NCI-H2171 (cell line): ENCODE measurements around the gene ANKK1.
A peak's percentile ranks its signal among the peaks of the same experiment; 100 is the strongest.

ENCODE experiments used
- DNase-seq: peaks from one replicate; lab custom pipeline; 2025; lab: John Stamatoyannopoulos, UW

The ANKK1 gene, protein sequence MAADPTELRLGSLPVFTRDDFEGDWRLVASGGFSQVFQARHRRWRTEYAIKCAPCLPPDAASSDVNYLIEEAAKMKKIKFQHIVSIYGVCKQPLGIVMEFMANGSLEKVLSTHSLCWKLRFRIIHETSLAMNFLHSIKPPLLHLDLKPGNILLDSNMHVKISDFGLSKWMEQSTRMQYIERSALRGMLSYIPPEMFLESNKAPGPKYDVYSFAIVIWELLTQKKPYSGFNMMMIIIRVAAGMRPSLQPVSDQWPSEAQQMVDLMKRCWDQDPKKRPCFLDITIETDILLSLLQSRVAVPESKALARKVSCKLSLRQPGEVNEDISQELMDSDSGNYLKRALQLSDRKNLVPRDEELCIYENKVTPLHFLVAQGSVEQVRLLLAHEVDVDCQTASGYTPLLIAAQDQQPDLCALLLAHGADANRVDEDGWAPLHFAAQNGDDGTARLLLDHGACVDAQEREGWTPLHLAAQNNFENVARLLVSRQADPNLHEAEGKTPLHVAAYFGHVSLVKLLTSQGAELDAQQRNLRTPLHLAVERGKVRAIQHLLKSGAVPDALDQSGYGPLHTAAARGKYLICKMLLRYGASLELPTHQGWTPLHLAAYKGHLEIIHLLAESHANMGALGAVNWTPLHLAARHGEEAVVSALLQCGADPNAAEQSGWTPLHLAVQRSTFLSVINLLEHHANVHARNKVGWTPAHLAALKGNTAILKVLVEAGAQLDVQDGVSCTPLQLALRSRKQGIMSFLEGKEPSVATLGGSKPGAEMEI

DNA sequence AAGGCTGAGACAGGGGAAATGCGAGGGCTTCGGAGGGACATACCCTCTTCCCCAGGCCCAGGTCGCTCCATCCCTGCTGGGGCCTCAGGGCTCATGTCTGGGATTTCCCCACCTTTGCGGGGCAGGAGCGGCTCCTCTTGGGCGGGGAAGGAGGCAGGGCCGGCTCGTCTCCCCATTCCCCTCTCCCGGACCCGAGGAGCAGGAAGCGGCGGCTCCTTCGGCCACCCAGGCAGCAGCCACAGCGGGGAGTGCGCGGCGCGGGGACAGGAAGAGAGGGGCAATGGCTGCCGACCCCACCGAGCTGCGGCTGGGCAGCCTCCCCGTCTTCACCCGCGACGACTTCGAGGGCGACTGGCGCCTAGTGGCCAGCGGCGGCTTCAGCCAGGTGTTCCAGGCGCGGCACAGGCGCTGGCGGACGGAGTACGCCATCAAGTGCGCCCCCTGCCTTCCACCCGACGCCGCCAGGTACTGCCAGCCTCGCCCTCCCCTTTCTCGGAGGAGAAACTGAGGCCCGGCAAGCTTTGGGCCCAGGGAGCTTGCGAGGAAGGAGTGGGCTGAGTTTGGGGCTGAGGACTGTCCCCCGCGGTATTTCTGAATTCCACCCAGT, at the start of gene ANKK1:
ANKK1 (plus strand) TSS at position 175 of the 607 bp plus-strand sequence; CDS start at position 281, 106 bp downstream.
- DNase-seq = no peak

DNA sequence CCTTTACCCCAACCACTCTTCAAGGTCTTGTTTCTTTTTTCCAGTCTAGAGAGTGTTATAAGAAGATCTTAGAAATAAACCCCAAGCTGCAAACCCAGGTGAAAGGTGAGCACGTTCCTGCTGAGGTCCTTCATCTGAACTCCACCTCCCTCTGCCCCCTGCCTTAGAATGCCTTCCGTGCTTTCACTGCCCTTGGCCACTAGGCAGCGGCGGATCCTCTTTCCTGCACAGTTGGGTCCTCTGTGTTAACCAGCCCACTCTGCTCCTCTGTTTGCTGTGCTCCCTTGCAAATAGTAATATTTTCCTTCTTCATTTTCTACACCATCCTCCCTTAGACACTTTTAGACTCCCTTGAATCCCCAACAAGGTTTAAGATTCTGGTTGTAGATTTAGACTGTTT, 48.8 kb upstream of the ANKK1 start:
- DNase-seq = no peak

DNA sequence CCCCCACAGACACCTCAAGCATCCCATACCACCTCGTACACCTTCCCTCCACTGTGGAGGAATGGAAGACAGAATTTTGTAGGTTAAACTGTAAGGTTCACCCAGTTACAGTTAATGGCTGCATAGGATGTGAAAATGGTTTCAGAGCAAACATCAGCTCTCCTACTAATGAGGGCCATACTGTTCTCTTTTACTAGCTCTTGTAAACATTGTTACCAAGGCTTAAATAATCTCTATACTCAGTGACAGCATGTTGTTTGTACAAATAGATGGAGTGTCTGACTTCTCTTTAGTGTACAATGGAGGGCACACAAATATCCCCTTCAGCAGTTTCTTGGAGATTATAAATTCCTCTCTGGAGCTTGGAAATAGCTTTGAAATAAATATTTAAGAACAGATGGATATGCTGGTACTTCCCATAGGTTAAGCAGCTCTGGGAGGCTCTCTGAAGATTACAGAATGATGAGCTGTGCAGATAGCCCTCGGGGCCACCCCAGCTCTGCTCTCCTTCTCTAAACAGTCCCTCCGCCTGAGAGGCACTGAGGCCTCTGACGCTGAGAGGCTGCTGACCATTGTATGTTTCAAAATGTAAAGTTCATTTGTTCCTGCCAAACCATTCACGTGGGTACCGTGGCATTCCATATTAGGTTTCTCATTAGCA, 47.5 kb upstream of the ANKK1 start:
- DNase-seq = no peak

DNA sequence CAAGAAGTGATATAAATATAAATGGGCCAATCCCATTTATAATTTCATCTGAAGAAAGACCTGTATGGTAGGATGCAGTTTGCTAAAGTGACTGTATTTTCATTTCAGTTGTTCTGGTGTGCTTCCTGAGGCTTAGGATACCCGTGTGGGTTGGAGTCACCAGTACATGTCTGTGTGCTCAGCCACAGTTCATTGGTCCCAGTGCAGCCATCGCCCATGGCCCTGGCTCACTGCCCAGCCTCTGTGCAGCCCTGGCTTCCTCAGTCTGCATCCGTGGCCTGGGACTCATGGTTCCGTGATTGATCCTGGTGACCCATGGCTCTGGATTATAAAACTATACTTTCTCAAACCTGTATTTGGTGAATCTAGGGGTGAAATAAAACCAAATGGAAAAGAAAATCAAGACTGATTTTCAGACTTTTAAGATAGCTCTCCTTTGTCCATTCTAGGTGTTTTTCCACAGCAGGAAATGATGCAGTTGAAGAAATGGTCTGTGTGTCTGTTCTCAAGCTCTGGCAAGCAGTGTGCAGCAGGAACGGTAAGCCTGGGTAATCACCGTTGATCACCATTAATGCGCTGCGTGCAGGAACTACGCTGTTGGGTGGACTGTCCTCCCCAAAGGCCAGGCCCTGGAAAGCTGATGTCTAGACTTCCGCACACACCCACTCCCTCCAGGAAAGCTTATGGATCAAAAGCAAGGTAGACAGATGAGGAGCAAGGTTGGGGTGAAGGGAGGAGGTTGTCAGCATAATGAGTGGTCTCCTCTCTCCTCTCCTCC, 46.0 kb upstream of the ANKK1 start:
- DNase-seq = no peak

DNA sequence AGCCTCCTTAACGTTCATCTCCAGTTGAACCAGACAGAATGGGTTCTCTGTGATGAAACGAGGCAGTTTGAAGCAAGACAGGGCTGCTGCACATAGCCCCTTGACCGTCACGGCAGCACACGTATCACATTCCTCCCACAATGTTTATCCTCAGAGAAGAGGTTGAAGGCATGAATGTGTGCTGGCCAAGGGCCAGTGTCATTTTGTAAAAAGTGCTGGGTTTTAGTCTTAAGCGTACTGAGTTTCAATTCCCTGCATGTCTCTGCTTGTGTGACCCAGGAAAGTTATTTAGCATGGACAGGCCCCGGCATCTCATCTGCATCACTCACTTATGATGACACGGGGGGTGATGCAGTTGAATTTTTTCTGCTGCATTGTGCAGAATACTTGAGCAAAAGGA, 41.6 kb upstream of the ANKK1 start:
- DNase-seq = no peak

DNA sequence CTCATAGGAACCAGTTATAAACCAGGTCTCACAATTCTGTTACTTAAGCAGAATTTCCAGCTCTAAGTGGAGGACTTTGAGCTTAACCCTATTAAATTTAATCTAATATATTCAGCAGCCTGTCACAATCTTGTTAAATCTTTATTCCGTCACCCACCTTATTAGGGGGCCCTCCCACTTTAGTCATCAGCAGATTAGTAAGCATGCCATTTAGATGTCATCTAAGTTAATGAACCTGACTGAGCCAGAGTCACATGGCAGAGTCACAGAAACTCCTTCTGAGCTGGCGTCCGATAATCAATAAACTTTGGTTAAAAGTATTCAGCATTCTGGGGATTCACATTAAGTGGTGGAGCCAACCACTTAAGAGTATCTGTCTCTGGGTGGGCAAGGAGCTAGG, 38.1 kb upstream of the ANKK1 start:
- no peak for DNase-seq

DNA sequence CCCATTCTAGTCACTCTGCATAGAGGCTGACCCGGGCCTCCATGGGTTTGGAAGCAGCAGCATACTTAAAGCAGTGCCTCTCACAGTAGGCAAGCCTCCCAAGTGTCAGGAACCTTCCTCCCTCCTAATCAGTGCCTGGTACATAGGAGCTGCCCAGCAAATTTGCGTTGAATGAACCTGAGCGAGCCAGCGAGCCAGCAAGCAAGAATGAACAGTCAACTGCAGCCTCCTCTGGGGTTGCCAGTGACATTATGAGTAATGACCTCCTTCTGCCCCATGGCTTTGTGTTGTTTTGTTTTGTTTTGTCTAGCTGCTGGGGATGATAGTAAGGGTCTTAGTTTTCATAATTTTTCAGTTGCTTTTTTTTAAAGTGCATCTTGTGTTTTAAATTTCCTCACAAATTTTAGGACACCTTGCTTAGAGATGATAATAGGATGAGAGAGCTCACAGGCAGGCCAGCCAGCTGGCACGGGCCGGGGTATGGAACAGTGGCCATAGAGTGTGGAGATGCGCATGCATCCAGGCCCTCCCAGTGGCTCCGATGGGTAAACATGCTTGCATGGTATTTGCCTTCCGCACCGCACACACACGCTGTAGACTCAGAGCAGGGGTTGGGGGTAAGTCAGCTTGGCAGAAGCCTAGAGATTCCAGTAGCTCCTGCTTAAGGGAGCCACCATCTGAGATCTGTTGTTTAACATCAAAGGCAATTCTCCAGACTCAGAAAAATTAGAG, 37.1 kb upstream of the ANKK1 start:
- no peak for DNase-seq

DNA sequence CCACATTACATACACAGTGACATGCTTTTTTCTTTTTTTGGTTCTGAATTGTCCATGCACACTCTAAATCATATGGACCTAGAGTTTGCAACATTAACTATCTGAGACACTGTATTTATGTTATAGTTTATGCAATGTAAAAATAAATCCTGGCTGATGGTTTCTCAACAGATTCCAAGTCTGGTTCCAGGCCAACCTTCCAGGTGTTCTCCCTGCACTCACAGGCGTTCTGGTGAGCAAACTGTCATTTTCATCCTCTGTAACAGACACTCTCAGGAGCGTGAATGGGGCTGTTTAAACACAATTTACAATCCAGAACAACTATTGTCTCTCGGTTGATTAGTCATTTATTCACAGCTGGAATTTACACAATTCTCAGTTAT, 36.5 kb upstream of the ANKK1 start:
- peak; percentile 64 for DNase-seq

DNA sequence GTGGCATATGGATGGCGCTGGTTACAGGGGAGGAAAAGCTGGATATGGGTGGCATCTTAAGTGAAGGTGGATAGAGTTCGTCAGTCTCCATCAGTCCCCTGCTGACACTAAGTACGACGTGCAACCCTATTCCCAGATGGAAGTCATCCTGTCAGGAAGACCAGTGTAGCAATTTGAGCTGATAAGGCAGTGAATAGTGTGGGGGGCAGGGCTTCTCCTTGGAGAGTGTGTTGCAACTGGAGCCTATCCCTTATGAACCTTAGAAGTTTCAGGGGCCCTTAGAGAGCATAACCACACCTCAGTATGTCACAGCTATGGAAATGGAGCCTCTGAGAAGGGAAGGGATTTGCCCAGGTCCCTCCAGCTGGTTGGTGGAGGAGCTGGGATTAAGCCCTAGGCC, 36.1 kb upstream of the ANKK1 start:
- DNase-seq = peak; percentile 64

DNA sequence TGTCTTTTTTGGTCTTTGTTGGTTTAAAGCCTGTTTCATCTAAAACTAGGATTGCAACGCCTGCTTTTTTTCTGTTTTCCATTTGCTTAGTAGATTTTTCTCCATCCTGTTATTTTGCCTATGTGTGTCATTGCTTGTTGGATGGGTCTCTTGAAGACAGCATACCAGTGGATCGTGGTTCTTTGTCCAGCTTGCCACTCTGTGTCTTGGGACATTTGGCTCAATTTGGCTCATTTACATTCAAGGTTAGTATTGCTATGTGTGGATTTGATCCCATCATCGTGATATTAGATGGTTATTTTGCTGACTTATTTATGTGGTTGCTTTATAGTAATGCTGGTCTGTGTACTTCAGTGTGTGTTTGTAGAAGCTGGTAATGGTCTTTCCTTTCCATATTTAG, 31.4 kb upstream of the ANKK1 start:
- DNase-seq = no peak

DNA sequence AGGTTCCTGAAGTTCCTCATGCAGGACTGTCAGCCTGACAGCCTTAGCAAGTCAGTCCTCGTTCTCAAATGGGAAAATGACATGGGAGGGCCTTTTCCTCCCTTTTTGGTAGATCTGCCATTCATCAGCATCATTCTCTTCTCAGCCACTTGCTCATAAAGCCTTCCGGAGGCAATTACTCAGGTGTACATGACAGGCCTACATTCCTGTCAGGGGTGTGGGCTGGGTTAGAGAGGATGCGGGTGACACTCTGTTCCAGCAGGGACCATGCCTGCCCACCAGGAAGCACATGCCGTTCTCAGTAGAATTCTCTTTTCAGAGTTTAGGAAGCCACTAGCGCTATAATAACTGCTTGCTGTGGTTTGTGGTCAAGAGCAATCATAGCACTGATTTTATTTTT, 24.2 kb upstream of the ANKK1 start:
- DNase-seq = no peak

DNA sequence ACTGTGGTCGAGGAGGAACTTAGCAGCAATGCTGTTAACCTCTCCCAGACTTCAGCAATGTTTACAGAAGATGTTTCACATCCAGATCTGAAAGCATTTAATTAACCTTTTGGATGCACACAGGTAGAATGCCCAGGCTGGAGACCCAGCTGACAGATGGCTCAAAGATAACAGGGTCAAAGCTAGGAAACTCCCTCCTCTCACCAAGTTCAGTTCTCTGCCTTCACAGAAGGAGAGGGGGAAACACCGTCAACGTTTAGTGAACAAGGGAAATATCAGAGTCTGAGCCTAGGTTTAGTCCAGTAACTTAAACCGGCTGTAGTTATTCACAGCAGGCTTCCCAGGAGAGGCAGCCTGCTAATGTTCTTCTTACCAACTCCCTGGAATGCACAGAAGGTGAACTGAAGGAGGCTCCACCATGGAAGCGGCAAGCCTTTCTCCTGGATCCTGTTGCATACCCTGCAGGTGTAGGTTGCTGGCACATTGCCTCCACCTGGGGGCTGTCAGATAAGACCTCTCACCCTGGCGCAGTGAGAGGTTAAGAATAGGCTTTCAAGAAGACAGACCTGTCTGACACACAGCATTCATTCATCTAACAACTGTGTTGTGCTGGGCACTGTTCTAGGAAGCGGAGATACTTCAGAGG, 23.5 kb upstream of the ANKK1 start:
- DNase-seq = no peak

DNA sequence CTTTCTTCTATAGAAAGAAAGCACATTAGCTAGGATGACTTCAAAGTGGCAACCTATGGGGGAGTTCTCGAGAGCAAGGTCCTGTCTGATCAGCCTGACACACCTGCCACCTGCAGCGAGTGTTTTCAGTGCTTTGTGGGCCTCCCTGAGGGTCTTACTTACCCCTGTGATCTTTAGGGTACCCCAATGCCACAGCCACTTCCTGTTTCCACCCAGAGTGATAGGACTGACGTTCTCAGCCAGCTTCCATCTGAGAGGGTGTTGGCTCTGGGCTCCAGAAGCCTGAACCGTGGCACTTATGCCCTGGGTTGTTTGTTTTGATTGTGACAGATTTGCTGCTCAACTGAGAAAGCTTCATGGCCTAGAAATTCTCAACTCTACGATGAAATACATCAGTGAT, 21.7 kb upstream of the ANKK1 start:
- no peak for DNase-seq

DNA sequence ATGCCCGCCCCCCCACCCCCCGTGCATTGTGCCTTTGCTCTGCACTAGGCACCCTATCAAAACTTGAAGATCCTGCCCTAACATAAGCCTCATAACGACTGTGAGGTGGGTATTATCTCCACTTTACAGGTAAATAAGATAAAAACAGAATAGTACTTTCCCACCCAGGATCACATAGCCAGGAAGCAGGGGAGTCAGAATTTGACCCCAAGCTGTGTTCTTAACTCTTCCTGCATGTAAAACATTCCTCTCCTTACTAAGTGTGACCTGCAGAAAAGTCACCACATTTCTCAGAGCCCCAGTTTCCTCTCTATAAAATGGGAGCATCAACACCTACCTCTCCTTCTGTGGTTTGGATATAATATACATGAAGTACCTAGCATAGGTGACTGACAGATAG, 18.2 kb upstream of the ANKK1 start:
- no peak for DNase-seq

DNA sequence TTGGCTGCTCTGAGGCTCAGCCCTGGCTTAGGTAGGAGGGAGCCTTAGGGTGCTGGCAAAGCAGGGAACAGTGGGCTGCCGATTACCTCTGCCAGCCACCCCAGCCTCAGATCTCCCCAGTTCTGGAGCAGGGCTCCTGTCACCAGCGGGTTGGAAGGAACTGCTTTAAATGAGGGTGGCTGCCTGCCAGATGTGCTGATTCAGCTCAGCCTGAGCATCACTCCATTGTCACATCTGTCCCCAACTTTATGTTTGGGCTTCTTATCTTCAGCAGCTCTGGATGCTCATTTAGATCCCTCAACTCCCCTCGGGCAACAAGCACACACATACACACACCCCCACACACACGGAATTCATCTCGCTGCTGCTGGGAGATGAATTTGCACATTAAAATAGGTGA, 16.9 kb upstream of the ANKK1 start:
- DNase-seq = no peak

DNA sequence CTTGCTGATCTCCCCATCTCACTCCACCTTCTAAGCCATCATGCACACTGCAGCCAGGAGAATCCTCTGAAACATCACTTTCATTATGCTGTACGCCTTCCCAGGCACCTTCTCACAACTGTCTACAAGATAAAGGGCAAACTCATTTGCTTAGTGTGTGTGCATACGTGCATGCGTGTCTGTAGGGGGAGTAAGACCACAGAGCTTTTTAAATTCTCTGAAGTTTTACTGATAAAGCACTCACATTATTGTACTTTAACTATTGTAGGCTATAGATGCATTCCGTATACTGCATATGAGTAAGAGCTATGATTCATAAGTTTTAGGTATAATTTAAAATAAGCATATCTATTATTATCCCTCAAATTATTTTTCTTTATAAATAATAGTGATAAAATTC, 15.3 kb upstream of the ANKK1 start:
- DNase-seq = no peak

DNA sequence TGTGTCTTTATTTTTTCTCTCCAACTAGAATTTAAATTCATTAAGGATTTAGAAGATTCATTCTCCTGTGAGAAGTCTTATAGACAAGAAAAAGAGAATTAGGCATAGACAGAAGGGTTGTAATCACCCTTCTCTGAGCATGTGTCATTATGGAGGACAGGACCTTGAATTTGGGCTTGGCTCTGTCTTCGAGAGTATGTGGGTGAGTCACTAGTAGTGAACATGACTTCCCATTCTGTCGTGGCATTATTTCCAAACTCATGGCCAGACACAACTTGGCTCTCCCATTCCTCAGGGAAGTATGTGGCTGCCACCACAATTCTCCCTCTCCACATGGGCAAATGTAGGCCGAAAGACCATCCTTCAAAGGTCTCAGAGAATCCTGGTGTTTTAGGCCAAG, 14.3 kb upstream of the ANKK1 start:
- DNase-seq = no peak

DNA sequence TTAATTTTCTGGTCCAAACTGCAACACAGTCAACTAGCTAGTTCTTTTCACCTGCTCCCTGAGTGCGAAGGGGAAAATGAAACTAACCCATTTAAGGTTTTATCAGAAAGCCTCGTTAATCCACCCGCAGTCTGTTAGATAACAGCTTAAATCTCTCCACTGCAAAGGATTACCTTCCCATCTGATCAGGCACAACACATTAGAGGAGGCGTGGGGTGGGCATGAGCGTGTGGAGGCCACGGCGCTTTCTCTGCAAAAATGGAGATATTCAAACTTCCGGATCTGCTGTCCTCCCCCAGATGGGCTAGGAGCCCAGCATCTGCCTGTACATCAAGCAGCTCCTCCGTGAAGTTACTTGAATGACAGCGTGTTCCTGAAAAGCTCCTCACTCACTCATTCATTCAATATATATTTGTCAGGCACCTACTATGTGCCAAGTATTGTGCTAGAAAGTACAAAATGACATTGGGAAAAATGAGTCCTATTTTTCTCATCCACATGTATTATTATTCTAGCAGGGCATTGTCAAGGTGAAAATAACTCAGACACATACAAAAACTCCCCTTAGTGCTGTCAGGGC, 13.5 kb upstream of the ANKK1 start:
- DNase-seq = no peak

DNA sequence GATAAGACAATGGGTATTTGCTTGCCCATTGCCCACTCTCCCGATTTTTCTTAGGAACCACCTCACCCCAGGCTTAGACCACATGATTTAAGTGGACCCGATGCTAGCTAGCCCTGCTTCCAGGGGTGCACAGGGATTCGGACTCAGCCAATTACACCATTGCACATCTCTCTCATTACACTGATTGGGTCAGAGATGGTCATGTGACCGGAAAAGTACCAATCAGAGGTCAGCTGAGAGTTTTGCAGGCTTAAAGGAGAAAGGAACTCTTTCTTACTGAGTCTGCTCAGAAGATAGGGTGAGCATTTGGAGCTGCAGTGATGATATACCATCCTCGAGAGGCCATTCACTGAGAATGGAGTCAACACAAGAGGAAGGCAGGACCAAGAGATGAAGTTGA, 12.2 kb upstream of the ANKK1 start:
- DNase-seq = no peak

DNA sequence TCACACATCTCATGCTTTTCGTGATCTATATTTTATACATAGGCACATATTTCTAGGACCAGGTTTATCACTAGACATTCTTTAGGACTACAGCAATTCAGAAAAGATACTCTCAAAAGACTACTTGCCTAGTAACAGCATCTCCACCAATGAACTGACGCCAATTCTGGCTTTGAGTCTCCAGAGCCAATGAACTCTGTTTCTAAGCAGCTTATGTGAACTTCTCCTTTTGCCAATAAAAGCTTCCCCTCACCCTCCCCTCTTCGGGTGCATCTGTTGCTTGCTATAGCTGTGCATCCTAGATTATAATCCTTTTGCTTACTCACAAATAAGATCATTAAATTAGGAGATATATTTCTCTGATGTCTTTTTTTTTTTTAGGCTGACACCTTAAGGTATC, 11.4 kb upstream of the ANKK1 start:
- DNase-seq = no peak
